ENCODE data around the gene WWOX.

WWOX gene

DNA sequence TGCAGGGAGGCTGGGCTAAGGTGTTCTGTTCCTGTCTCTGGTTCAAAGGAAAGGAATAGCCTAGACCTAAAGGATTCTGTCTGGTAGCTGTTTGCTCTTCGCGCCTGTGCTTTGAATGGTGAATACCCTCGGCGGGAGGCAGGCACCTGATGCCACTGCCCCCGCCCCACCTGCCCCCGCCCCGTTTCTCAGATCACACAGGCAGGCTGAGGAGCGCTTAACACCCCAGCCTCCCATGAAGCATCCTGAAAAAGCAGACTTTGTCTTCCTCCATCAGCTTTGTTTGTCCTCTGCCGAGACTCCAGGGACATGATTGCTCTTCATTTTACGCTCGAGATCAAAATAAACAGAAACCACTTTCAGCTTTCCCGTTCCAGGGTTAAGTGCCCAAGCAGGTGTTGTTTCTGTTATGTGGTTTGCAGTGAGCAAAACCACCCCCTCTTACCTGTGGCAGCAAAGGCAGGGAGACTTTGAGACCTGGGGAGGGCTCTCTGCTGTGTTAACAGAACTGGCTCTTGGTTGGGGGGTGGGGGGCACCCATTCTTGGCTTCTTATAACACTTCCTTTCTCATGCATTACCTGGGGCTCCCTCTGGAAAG lies 452.1 kb downstream of the WWOX start:
- peak; percentile 89 for DNase-seq

DNA sequence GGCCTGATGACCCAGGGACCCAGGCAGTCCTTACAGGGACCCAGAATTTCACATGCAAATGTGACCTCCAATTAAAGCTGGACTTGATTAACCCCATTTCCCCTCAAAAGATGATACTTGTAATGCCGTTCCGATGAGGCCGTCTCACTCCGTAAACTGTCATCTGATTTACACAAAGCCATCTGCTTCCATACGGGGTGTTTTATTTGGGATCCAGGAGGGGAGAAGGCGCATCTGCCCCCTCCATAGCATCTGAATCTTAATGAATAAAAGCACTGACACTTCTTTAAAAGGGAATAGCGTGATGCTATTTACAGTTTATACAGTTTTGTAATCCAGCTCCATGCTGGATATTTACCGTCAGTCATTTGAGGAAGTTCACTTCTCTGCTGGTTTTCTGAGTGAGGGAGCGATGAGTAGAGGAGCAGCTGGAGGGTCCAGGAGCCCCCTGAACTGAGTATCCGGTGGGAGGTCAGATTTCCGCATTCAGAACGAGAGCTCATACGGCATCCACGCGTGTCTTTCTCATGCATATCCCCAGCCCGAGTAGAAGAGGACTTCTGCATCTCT lies 452.7 kb downstream of the WWOX start:
- peak; percentile 34 for DNase-seq

DNA sequence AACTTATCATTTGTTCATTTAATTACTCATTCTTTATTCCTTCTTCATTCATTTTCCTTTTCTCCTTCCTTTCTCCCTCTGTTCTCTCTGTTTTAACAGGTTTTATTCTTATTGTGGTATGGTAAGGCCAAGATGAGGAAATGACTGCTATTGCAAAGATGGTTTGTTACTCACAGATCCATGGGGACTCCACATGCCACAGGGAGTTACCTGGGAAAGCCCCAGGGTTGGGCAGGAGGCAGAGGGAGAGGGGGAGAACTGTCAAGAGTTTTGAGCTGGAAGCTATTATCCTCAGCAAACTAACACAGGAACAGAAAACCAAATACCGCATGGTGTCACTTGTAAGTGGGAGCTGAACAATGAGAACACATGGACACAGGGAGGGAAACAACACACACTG lies 453.3 kb downstream of the WWOX start:
- DNase-seq: no peak

DNA sequence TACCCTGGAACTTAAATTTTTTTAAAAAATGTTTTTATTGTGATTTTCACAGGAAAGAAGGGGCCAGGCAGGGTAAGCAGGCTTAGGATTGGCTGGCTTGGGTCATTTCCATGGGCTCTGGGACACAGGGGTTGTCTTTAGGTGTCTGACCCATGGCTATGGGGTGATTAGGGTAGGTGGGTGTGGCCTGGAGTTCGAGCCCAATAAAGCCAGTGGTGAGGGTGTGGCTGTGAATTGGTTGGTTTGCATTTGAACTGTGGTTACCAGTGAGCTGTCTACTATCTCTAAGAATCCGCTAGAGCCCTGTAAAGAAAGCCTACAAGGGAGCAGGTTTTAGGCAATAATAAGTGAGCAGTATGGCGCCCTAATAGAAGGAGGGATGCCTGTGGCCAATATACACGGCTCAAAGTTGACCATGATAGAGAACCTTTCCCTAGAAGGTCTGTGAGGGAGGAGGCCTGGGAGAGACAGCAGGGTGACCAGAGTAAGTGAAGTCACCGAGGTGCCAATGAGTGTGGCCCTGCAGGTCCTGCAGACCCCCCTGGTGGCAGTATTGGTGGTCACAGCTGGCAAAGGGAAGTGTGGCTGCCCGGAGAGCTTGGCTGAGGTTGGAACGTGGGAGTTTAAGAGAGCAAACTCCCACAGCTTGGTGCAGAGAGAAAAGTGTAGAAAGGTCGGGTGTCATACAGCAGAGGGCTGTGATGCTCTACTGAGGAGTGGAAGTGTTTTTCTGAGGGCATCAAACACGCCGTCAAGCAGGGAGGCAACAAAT lies 454.0 kb downstream of the WWOX start:
- no peak for DNase-seq

DNA sequence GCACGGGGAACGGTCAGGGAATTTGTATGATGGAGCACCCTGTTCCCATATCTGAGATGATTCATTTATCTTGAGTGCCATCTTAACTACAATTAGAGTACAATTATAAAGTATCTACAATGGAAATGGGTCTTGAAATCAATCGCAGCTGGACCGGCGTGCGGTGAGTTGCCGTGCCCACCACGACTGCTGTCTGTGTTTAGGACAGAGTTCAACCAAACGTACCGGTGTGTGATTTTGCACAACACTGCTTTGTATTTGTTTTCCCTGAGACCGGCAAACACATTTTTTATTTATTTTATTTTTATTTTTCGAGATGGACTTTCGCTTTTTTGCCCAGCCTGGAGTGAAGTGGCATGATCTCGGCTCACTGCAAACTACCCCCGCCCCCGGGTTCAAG lies 457.0 kb downstream of the WWOX start:
- DNase-seq: no peak

DNA sequence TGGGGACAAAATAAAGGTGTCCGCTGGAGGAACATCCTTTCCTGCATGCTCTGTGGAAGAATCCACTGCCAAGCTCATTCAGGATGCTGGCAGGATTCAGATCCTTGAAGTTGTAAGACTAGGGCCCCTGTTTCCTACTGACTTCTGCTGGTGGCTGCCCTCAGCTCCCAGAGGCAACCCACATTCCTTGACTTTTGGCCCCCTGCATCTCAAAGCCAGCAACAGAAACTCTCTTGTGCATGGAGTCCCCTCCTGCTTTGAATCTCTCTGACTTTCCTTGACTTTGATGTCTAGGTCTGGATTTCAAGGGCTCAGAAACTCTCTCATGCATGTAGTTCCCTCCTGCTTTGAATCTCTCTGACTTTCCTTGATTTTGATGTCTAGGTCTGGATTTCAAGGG lies 461.5 kb downstream of the WWOX start:
- no peak for DNase-seq

DNA sequence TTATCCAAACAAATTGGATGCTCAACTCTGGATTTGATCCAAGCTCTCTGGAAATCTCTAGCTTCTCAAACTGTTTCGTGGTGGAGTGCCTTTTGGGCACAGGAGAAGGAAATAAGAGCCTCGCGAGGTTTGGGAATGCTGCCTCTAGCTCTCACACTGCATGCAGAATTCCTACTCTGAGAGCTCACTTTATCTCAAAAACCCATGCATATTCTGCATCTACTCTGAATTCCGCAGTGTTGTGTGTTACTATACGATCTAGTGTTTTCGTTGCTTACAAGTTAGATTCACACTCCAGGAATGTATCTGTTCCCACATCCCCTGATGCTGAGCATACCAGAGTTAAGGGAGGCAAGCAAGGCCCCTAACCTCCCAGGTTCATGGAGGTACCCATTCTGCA lies 462.7 kb downstream of the WWOX start:
- DNase-seq: peak; percentile 13

DNA sequence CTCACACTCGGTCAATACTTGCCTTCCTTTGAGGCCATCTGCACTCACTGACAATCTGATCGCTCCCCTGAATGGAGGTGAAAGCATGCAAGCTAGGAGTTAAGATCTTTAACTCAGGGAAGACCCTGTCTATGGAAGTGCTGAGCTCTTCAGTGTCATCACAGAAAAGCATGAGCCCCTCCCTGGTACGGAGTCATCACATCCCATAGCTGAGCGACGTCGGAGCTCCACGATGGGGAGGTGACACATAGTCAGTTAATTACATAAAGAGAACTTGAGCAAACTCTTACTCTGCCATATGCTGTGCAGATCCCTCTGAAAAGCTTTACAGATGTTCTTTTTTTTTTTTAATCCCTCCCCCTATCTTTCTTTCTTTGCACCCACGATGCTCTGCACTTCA lies 463.2 kb downstream of the WWOX start:
- no peak for DNase-seq

DNA sequence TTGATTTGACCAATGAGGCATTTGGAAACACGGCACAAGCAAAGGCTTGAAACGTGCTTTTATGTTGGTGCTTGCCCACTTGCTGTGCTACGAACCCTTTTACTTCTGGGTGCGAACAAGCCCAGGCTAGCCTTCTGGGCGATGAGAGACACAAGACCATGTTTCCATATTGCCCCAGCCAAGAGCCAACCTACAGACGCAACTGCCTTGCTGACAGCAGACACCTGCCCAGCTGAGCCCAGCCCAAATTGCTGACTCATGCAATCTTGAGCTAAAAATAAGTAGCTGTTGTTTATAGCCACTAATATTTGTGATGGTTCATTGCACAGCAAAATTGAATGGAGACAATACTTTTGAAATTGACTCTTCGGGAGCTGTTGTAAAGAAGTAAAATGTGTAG lies 464.5 kb downstream of the WWOX start:
- peak; percentile 85 for DNase-seq

DNA sequence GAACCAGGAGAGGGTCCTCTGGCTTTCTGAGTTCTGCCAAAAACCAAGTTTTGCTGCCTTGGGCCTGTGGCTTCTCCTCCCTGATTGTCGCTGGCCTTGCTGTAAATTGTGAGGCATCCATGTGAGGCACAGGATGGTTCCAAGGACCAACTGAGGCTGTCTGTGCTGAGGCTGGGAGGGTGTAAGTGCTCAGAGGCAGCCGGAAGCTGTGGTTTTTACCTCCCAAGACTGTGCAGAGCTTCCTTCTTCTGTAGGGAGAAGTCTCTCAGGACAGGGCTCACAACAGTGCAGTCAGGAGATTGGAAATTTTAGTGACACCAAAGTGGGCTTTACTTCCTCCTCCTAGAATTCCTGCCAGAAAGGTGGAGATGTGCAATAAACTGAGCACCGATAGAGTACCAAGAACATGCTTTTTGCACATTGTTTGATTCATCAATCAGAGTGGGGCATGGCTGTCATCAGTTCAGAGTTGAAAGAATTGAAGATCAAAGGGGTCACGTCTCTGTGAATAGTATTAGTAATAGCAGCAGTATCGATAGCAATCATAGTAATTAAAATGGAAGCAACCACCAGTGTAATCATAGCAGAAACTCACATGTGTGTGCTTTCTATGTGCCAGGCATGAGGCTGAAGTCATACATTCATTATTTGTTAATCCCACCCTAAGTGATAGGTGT lies 467.1 kb downstream of the WWOX start:
- DNase-seq: no peak

DNA sequence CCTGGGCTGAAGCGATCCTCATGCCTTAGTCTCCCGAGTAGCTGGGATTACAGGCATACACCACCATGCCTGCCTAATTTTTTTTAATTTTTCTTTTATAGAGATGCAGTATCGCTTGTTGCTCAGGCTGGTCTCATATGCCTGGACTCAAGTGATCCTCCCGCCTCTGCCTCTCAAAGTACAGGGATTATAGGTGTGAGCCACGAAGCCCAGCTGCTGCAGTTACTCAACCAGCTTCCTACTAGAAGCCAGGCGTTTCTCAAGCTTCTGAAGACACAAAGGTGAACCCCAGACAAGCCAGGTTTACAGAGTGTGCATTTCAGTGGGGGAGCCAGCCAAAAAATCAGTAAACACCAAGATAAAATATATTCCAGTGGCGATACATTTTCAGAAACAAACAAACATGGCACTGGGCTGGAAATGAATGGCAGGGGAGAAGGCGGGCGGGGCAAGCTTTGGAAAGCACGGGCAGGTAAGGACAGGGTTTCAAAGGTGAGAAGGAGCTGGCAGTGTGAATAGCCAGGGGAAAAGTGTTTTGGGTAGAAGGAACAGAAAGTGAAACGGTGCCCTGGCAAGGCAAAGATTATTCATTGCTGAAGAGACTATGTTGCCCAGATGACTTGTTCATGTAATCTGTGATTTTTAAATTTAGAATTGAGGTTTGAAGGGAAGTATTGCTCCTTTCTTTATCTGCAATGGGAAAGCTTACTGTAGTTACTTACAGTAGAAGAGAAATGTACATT lies 471.1 kb downstream of the WWOX start:
- no peak for DNase-seq

DNA sequence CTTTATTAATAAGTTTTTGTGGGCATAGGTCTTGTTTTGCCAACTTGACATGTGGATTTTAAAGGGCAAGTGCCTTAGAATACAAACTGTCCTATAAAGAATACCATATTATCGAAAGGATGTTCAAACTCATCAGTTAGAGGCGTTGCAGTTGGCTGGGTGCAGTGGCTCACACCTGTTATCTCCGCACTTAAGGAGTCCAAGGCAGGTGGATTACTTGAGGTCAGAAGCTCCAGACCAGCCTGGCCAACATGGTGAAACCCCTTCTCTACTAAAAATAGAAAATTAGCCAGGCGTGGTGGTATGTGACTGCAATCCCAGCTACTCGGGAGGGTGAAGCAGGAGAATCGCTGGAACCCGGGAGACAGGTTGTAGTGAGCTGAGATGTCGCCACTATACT lies 472.0 kb downstream of the WWOX start:
- no peak for DNase-seq

DNA sequence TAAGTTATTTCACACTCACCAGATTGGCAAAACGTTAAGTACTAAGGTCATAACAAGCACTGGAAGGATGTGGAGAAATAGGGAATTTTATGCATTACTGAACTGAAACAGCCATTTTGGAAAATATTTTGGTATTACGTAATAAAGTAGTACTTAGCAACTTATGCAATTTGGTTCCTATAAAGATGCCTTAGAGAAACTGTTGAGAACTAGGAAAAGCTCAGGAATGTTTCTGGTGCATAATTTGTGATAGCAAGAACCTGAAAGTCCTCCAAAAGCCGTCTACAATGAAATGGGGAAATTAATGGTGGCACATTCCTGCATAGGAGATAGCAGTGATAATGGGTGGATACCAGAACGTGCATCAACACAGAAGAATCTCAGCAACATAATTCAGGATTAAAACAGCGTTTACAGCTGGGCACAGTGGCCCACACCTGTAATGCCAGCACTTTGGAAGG lies 472.5 kb downstream of the WWOX start:
- DNase-seq: no peak

DNA sequence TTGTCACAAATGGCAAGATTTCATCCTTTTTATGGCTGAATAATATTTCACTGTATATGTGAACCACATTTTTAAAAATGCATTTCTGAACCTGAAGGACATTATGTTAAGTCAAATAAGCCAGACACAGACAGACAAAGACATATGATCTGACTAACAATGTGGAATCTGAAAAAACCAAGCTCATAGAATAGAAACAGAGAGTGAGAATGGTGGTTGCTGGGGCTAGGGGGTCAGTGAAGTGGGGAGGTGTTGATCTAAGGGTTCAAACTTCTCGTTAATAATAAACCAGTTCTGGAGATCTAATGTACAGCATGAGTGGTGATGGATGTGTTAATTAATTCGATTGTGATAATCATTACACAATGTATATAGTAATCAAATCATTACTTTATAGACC lies 475.1 kb downstream of the WWOX start:
- no peak for DNase-seq

DNA sequence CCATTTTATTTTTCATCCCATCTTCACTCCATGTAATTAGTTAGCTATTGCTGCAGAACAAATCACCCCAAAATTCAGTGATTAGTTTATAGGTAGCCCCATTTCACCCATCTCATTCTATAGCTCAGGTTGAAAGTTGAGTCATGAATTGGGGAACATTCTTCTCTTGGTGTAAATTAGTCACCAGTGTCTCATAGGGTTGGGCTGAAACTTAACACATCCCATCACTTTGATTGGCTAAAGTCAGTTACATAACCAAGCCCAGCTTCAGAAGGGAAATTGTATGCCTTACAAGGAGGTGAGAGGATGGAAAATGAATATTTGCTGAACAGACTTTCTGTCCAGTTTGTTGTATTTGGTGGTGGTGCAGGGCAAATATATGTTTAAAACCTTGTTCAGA lies 477.5 kb downstream of the WWOX start:
- no peak for DNase-seq

DNA sequence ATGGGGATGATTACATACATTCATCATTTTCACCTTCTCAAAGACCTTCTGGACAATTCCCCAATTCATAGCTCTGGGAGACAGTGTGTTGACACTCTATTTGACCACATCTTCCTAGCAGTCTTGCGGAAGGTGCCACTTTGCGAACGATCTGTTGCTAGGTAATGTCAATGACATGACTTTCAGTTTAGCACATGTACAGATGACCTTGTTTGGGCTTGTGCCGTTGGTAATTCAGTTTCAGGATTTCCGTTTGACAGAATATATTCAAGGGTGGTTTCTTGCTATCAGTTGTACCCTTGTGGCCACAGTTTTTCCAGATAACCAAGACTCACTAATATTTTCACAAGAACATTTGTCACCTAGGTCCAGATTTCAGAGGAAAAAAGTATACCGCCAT lies 478.2 kb downstream of the WWOX start:
- no peak for DNase-seq

DNA sequence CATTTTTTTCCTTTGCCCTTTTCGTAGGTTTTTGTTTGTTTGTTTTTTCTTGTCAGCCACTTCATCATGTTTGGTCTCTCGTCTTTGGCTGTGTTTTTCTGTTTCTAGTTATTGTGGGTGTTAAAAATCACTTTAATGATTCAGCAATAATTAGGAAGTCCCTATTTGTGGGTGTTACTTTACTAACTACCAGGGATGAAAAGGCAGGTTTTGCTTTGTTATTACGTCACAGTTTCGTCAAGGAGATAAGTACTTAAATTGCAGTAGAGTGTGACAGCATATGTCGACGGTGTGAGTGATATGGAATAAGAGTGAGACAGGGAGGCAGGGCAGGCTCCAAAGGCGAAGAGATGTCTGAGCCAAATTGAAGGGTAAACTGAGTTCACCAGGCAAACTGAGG lies 479.6 kb downstream of the WWOX start:
- DNase-seq: no peak

DNA sequence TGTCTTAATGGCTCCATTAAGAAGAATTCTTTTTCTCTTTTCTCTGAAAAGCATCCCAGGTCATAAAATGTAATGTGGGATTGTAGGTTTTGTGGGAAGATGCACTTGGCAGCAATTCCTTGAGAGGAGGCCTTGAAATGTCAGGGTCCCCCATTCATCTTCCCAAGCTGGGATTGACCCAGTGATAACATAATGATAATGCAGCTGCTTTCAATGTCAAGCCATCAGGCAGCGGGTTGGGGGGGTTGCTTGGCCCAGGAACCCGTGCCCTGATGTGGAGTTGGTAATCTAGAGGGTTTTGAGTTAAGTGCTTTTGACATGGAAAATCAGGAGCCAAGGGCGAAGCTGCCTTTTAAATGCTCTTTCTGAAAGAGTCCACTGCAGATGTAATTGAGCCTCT lies 484.0 kb downstream of the WWOX start:
- peak; percentile 83 for DNase-seq

DNA sequence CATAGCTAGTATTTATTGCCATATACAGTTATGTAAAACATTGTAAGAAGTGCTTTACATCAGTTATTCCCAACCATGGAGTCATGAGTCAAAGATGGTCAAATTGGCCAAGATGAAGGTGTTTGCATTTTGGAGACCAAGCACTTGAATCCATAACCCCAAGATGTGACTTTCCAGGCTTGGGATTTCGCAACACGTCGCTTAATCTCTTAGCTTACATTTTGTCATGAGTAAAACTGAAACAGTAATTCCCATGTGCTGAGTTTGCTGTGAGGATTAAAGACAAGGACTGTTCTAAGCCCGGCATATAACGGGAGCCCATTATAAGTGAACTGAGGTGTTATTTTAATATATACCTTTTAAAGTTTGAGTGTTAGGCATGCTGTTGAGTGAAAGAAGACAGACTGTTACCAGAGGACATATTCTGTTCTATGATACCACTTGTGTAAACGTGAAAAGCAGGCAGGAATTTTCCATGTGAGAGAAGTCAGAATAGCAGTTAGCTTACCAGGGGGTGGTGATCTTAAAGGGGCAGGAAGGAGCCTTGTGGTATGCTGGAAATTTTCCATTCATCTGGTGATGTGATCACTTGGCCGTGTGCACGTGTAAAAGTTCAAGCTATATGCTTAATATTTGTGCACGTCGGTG lies 484.9 kb downstream of the WWOX start:
- no peak for DNase-seq

DNA sequence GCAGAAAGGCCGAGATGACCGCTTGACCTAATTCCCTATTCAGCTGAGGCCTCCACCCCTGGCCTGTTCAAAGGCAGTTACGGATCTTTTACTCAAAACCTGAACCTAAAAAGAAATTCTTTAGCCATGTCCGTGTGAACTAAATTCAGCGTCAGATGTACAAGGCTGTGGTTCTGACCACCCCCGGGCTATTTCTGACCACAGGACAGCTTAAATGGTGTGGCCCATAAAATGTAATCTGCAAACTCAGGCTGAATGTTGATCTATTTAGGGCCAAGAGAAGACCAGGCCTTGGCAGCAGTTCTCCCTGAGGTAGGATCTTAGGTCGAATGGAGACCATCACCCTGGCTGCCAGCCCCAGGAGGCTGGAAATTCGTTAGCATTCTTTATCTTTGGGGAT lies 485.5 kb downstream of the WWOX start:
- no peak for DNase-seq

DNA sequence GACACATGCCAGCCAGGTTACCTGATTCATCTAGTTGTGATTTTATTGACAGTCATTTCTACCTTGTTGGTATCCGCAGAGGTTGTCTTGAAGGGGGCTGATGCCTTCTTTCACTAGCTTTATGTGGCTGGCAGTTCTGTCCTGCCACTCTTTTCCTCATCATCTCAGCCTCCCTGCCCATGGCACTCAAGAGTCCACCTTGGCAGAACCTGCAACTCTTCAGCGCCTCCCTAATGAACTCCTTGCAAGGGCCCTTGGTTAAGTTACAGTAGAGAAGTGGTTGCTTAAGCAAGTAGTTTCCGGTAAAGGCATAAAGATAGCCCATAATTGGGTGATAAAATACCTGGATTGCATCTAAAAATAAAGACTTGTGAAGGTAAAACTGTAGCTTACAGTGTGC lies 489.9 kb downstream of the WWOX start:
- peak; percentile 20 for DNase-seq

DNA sequence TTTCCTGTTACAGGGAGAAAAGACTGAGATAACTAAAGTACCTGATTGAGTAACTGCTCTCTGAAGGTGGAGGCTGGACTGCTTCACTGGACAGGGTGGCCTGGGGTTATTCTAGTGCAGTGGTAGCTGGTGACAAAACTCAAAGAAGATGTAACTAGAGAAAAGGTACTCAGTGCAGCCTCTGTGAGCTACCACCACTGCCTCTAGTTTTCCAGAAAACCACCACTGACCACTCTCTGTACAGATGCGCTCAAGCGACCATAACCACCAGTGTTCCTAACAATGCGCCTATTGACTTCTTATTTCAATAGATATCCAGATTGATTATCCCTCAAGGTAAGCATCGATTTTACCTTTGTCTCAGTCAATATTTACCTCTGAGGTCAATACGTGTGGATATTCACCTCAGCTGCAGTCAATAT lies 492.2 kb downstream of the WWOX start:
- no peak for DNase-seq

DNA sequence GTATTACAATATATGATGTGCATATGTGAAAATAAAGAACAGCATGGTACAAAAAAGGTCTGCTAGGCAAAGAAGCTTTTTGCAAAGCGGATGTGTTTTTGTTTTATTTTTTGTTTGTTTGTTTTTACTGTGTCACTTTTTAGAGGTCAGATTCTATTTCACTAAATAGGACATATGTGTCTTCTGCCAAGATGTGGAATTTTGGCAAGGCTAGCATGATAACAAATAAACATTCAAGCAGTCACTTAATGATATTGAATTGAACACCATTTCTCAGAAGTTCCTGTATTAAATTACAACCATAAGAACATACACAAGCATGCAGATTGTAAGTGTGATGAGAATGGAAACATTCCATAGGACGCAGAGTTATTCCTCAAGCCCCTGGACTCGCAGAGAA lies 492.7 kb downstream of the WWOX start:
- DNase-seq: no peak

All from DMS79 treated with DMSO at 0.1 percent for 48 hours (cell line).